Activated naive CD4-positive, alpha-beta T cell treated with anti-CD3 and anti-CD28 coated beads for 36 hours (primary cell): ENCODE results near the gene SERINC3. TPM values are rescaled to one million over a fixed set of nuclear protein-coding genes. Genes with fewer than 3 reads are reported as not detected.

Source experiments
- total RNA-seq, 2 experiments: library from RNA; stranded (reverse); gene quantifications; one replicate each; pipeline ENCODE4 v1.2.3, GENCODE V29; 2021

Gene SERINC3
- total RNA-seq, 2 experiments from 2014 or later: 48.7 to 50.2 TPM

Other genes starting within 250 kb of the SERINC3 start
- gene FITM2, start 210.9 kb downstream of the SERINC3 start, total RNA-seq: 1 to 10 TPM; 1.7 to 2.1 TPM
- not detected for gene R3HDML, start 185.0 kb downstream of the SERINC3 start, total RNA-seq
- not detected for gene HNF4A, start 166.4 kb downstream of the SERINC3 start, total RNA-seq
- gene TTPAL, start 46.2 kb downstream of the SERINC3 start, total RNA-seq: 10 to 100 TPM; 10.8 to 11.5 TPM
- 1 to 10 TPM; 4.6 to 4.7 TPM for gene PKIG, start 60.5 kb upstream of the SERINC3 start, total RNA-seq
- gene ADA, start 129.6 kb upstream of the SERINC3 start, total RNA-seq: 10 to 100 TPM; 54.6 to 54.9 TPM
- gene CCN5, start 193.3 kb upstream of the SERINC3 start, total RNA-seq: not detected
- gene KCNK15, start 223.8 kb upstream of the SERINC3 start, total RNA-seq: 1 to 10 TPM in 1 of 2 experiments, under 1 TPM in 1; 0.96 to 1.0 TPM